ENCODE measurements around the gene RYR3.

The RYR3 gene

GRCh38 chr15:33545866-33546265 is 235.1 kb downstream of the RYR3 start:
- Histone ChIP-seq H3K4me3 (ENCODE audit: low read depth, low read length) (no peak overlapping the region), H3K27me3 (no peaks in the 10 kb centered on the region; the same call in 1 of the 2 replicates)

DNA sequence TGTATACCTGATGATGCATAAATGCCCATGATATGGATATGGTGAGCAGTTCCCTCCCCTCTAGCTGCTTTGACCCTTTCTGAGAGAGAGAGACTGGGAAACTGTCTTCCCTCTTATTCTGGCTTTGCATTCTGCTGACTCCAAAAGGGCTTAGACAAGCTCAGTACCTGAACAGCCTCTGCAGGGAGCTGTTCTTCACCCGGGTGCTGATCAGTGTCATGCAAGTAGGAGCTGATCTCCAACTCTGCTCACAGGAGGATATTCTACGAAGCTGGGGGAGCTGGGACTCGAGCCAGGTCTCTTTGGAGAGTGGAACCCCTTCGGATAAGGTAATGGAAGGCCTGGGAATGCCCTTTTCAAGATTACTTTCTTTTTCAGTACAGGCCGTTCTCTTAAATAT is 237.1 kb downstream of the RYR3 start:
- Histone ChIP-seq H3K9me3 (no peaks in the 10 kb centered on the region), H3K4me1 (no peaks in the 10 kb centered on the region), H3K36me3 (no peaks in the 10 kb centered on the region), H3K4me3 (ENCODE audit: low read depth, low read length) (no peak overlapping the region), H3K27me3 (no peaks in the 10 kb centered on the region; the same call in 1 of the 2 replicates)
- no peak for DNase-seq
- no peak for TF ChIP-seq CTCF (IDR thresholded peaks at IDR 0.05; ENCODE audit: low read depth, low read length)

More at GRCh38 chr15:33545866-33546265, 235.1 kb downstream of the RYR3 start:
- Histone ChIP-seq H3K36me3 (no peaks in the 10 kb centered on the region), H3K9me3 (no peaks in the 10 kb centered on the region), H3K4me1 (no peaks in the 10 kb centered on the region)
- DNase-seq, result no peak
- no peak for TF ChIP-seq CTCF (IDR thresholded peaks at IDR 0.05; ENCODE audit: low read depth, low read length)

GRCh38 chr15:33551860-33552259 is 241.1 kb downstream of the RYR3 start:
- H3K4me3 ChIP-seq (ENCODE audit: low read depth, low read length), result no peak overlapping the region
- no peak for TF ChIP-seq CTCF (IDR thresholded peaks at IDR 0.05; ENCODE audit: low read depth, low read length)
- H3K36me3 ChIP-seq, result no peaks in the 10 kb centered on the region
- H3K4me1 ChIP-seq, result no peaks in the 10 kb centered on the region
- no peaks in the 10 kb centered on the region for H3K27me3 ChIP-seq
- no peaks in the 10 kb centered on the region for H3K9me3 ChIP-seq
- DNase-seq, result no peak

DNA sequence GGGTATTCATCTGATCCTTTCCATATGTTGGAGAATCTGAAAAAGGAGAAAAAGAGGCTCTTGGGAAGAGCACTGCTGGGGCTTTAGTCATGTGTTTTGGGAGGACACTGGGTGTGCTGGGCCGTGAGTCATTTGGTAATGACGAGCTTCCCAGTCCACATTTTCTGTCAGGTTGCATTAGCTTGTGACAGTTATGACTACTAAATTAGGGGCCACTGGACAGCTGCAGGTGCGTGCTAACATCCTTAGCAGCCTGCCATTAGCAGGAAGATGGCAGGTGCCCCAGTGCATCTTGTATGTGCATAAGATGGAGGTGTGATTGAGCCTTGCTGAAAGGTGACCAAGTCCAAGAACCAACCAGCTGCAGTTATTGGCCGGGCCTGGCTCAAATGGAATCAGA is 242.4 kb downstream of the RYR3 start:
- Histone ChIP-seq H3K4me1 (no peaks in the 10 kb centered on the region), H3K9me3 (no peaks in the 10 kb centered on the region), H3K27me3 (no peaks in the 10 kb centered on the region), H3K4me3 (ENCODE audit: low read depth, low read length) (no peak overlapping the region), H3K36me3 (no peaks in the 10 kb centered on the region)
- no peak for DNase-seq
- TF ChIP-seq CTCF (IDR thresholded peaks at IDR 0.05; ENCODE audit: low read depth, low read length), result no peak

DNA sequence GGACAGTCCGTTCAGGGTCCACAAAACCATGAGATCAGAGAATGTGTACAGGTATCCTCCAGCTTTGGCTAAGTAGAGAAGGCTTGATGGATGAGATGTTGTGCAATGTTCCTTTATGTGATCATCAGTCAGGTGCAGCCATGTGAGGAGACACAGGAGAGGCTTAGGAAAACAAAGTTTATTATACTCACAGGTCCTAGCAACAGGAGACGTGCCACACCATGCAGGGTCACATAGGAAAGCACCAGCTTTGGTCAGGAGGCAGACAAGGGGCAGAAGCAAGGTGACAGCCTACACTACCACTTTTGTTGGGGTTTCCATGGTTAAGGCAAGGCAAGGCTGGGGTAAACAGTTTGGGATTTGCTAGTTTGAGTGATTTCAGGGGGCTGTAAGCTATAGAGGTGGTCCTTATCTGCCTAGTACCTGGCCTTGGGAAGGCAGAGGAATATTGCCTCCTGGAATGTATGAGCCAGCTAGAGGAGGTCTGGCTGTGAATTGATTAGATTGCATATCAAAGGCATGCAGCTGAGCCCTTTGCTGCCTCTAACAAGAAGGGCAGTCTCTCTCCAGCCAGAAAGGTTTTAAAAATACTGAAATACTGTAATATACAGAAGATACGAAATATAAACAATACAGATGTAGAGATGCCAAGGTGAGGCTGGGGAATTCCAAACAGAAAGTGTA is 248.6 kb downstream of the RYR3 start:
- no peak for TF ChIP-seq CTCF (IDR thresholded peaks at IDR 0.05; ENCODE audit: low read depth, low read length)
- no peak for DNase-seq
- Histone ChIP-seq H3K4me3 (ENCODE audit: low read depth, low read length) (no peak overlapping the region), H3K4me1 (no peaks in the 10 kb centered on the region), H3K27me3 (0 out of 2 replicates have a peak, but pooled peaks cover 4% of the 10 kb centered on the region), H3K9me3 (no peaks in the 10 kb centered on the region), H3K36me3 (no peaks in the 10 kb centered on the region)

GRCh38 chr15:33561407-33561806 is 250.6 kb downstream of the RYR3 start:
- H3K4me1 ChIP-seq, result no peaks in the 10 kb centered on the region

More at GRCh38 chr15:33561407-33561806, 250.6 kb downstream of the RYR3 start:
- H3K27me3 ChIP-seq, result 0 out of 2 replicates have a peak, but pooled peaks cover 4% of the 10 kb centered on the region
- TF ChIP-seq CTCF (IDR thresholded peaks at IDR 0.05; ENCODE audit: low read depth, low read length), result no peak
- H3K4me3 ChIP-seq (ENCODE audit: low read depth, low read length), result no peak overlapping the region
- DNase-seq, result no peak
- H3K9me3 ChIP-seq, result no peaks in the 10 kb centered on the region
- no peaks in the 10 kb centered on the region for H3K36me3 ChIP-seq
